Natural killer cell (primary cell): ENCODE results near the gene ZMIZ1. TPM values are rescaled to one million over a fixed set of nuclear protein-coding genes. Genes with fewer than 3 reads are reported as not detected.

ENCODE experiments used
- ATAC-seq, 3 donors: fragments of 150-1000 bp in 2 of 3; fragments of 200-7000 bp in 1 of 3; cut with Tn5 transposase; 1 replicate in 1 of 3; 2 replicates in 2 of 3; pipeline ENCODE4 v1.10.0; 2021; ENCODE audit warnings: mild to moderate bottlenecking in 2 of 3, moderate library complexity in 2 of 3
- DNase-seq, 2 donors: peaks; one replicate each; pipeline versions ENCODE4 v3.0.0 to v3.0.0-alpha.2; 2013 to 2021; ENCODE audit warnings: mixed read lengths in 1 of 2
- H3K27ac ChIP-seq: one replicate; pipeline ENCODE4 v1.5.1; 2013; ENCODE audit warnings: mild to moderate bottlenecking, low read length
- H3K27me3 ChIP-seq: one replicate; pipeline ENCODE4 v1.6.1; 2013; ENCODE audit warnings: low read length; ENCODE audit not compliant: control insufficient read depth, insufficient read depth
- H3K36me3 ChIP-seq: one replicate; pipeline ENCODE4 v1.6.1; 2013; ENCODE audit warnings: low read length; ENCODE audit not compliant: control insufficient read depth, insufficient read depth
- H3K4me1 ChIP-seq: one replicate; pipeline ENCODE4 v1.6.1; 2013; ENCODE audit warnings: low read length; ENCODE audit not compliant: control insufficient read depth, insufficient read depth
- H3K4me3 ChIP-seq: one replicate; pipeline ENCODE4 v1.5.1; 2013; ENCODE audit warnings: low read length
- H3K9me3 ChIP-seq: one replicate; pipeline ENCODE4 v1.6.1; 2013; ENCODE audit warnings: low read length; ENCODE audit not compliant: control insufficient read depth, insufficient read depth
- H3K27ac Mint-ChIP-seq, 2 donors: one replicate each; pipeline ENCODE4 v1.8.0; 2022; ENCODE audit warnings: mild to moderate bottlenecking in 2 of 2, mixed read lengths in 2 of 2, moderate library complexity in 1 of 2
- H3K27me3 Mint-ChIP-seq, 2 donors: one replicate each; pipeline ENCODE4 v1.8.0; 2022; ENCODE audit warnings: low read depth in 2 of 2, mixed read lengths in 2 of 2
- H3K36me3 Mint-ChIP-seq: one replicate; pipeline ENCODE4 v1.8.0; 2022; ENCODE audit warnings: mixed read lengths
- H3K4me1 Mint-ChIP-seq, 2 donors: one replicate each; pipeline ENCODE4 v1.8.0; 2022; ENCODE audit warnings: mixed read lengths in 2 of 2
- H3K4me3 Mint-ChIP-seq: one replicate; pipeline ENCODE4 v1.8.0; 2022; ENCODE audit warnings: mild to moderate bottlenecking, moderate library complexity, mixed read lengths
- H3K9me3 Mint-ChIP-seq, 2 donors: one replicate each; pipeline ENCODE4 v1.8.0; 2022; ENCODE audit warnings: mixed read lengths in 2 of 2
- CTCF ChIP-seq: fragments of 200-600 bp; IDR thresholded peaks from one replicate; pipeline ENCODE4 v1.8.0; 2022; ENCODE audit warnings: antibody characterized with exemption
- WGBS: methylation state at CpG from one replicate; pipeline ENCODE4 v1.1.7; 2013; ENCODE audit warnings: missing lambda C conversion rate; ENCODE audit not compliant: insufficient coverage; 5-methylcytosine and 5-hydroxymethylcytosine counted together
- intact Hi-C: fragments of 100-400 bp; cut with micrococcal nuclease; formaldehyde crosslinking; loops from one replicate; pipeline ENCODE4 v1.14.2; 2022
- total RNA-seq, 4 donors: library from RNA; stranded (reverse); fragments of 120-200 nt in 1 of 4; gene quantifications; one replicate each; pipeline versions ENCODE4 v1.2.3 to v1.2.4, GENCODE V29; 2013 to 2022

Gene ZMIZ1
- total RNA-seq, 3 donors from 2014 or later (not counting 1 experiment from before 2014, with no cell fraction given) = 36.5 to 51.5 (median 37.9) TPM

- Histone ChIP-seq H3K4me1 (peaks cover 27% of the 10 kb centered on the region), H3K27me3 (no peaks in the 10 kb centered on the region), H3K4me3 (no peak overlapping the region), H3K9me3 (no peaks in the 10 kb centered on the region), H3K27ac (no peak overlapping the region), H3K36me3 (peaks cover 35% of the 10 kb centered on the region)
- intact Hi-C loops = no loop called here
- ATAC-seq = no peak
- Mint-ChIP-seq H3K27me3 (no peaks in the 10 kb centered on the region), H3K4me3 (no peak overlapping the region), H3K4me1 (peaks cover 38 to 57% of the 10 kb centered on the region in 2 donors), H3K36me3 (no peaks in the 10 kb centered on the region), H3K9me3 (no peaks in the 10 kb centered on the region), H3K27ac (no peak overlapping the region)
- no peak for DNase-seq
- WGBS = 94% methylated on average over 11 of the region's 11 CpGs
- TF ChIP-seq CTCF = no peak
Observed at GRCh38 chr10:79313911-79314439, 245.2 kb downstream of the ZMIZ1 start.

- no peaks in the 10 kb centered on the region for H3K9me3 ChIP-seq
- H3K27me3 Mint-ChIP-seq = no peaks in the 10 kb centered on the region
- no peak overlapping the region for H3K27ac ChIP-seq
- no peaks in the 10 kb centered on the region for H3K27me3 ChIP-seq
- intact Hi-C loops = no loop called here
- no peaks in the 10 kb centered on the region for H3K9me3 Mint-ChIP-seq
- no peak overlapping the region for H3K4me3 ChIP-seq
- TF ChIP-seq CTCF = no peak
- no peak for DNase-seq
- ATAC-seq = no peak
- H3K4me3 Mint-ChIP-seq = no peak overlapping the region
- peaks cover 43 to 59% of the 10 kb centered on the region in 2 donors for H3K4me1 Mint-ChIP-seq
- peaks cover 27% of the 10 kb centered on the region for H3K36me3 ChIP-seq
- H3K27ac Mint-ChIP-seq = no peak overlapping the region
- no peaks in the 10 kb centered on the region for H3K36me3 Mint-ChIP-seq
- 95% methylated on average over 25 of the region's 25 CpGs for WGBS
- peaks cover 37% of the 10 kb centered on the region for H3K4me1 ChIP-seq
Observed at GRCh38 chr10:79314761-79315601, 246.2 kb downstream of the ZMIZ1 start.

- Mint-ChIP-seq H3K9me3 (no peaks in the 10 kb centered on the region), H3K4me3 (no peak overlapping the region)
- intact Hi-C loops = no loop called here
Observed at GRCh38 chr10:79315602-79315920, 246.8 kb downstream of the ZMIZ1 start.

More at GRCh38 chr10:79315602-79315920, 246.8 kb downstream of the ZMIZ1 start:
- no peak overlapping the region for H3K27ac Mint-ChIP-seq
- Histone ChIP-seq H3K27me3 (no peaks in the 10 kb centered on the region), H3K4me1 (peaks cover 43% of the 10 kb centered on the region), H3K9me3 (no peaks in the 10 kb centered on the region), H3K27ac (no peak overlapping the region), H3K36me3 (peaks cover 22% of the 10 kb centered on the region), H3K4me3 (no peak overlapping the region)
- DNase-seq (no peak), ATAC-seq (no peak)
- no peak for TF ChIP-seq CTCF
- WGBS = 91% methylated on average over 11 of the region's 11 CpGs
- no peaks in the 10 kb centered on the region for H3K36me3 Mint-ChIP-seq
- no peaks in the 10 kb centered on the region for H3K27me3 Mint-ChIP-seq
- H3K4me1 Mint-ChIP-seq = peaks cover 49 to 60% of the 10 kb centered on the region in 2 donors
